SK-N-SH treated with all-trans-retinoic acid at 6 μM for 48 hours (cell line): ENCODE results near the gene GPR161.
"Not testable (repeated sequence)": the region's sequence is repeated elsewhere in the genome, so short reads cannot be mapped to it uniquely, and the experiment has no call there.

Experiments
- ATAC-seq: fragments of 200-7000 bp; cut with Tn5 transposase; 3 replicates; pipeline ENCODE4 v1.9.1; 2020; ENCODE audit warnings: mild to moderate bottlenecking, moderate library complexity
- CSDC2 ChIP-seq: fragments of 250-450 bp; sonication (Bioruptor Pico); IDR thresholded peaks from 2 replicates; pipeline ENCODE4 v1.5.0; 2020; ENCODE audit warnings: mild to moderate bottlenecking, moderate library complexity
- ISL1 ChIP-seq: fragments of 250-450 bp; sonication (Bioruptor Pico); IDR thresholded peaks from 2 replicates; pipeline ENCODE4 v2.1.2; 2022; ENCODE audit warnings: mild to moderate bottlenecking, moderate library complexity
- OSR1 ChIP-seq: fragments of 250-450 bp; sonication (Bioruptor Pico); IDR thresholded peaks from 2 replicates; pipeline ENCODE4 v1.8.0; 2022; ENCODE audit warnings: moderate library complexity, mild to moderate bottlenecking, inconsistent platforms
- PPARA ChIP-seq: fragments of 250-450 bp; sonication (Bioruptor Pico); IDR thresholded peaks from 2 replicates; pipeline ENCODE4 v1.5.0; 2020; ENCODE audit warnings: mild to moderate bottlenecking, borderline replicate concordance
- RARB ChIP-seq: fragments of 250-450 bp; sonication (Bioruptor Pico); IDR thresholded peaks from 2 replicates; pipeline ENCODE4 v1.8.0; 2021; ENCODE audit warnings: mild to moderate bottlenecking, moderate library complexity
- SNAI2 ChIP-seq: fragments of 250-450 bp; sonication (Bioruptor Pico); IDR thresholded peaks from 2 replicates; pipeline ENCODE4 v1.5.0; 2020; ENCODE audit warnings: mild to moderate bottlenecking, moderate library complexity
- TCF4 ChIP-seq: fragments of 250-450 bp; sonication (Bioruptor Pico); IDR thresholded peaks from 2 replicates; pipeline ENCODE4 v1.8.0; 2021; ENCODE audit warnings: mild to moderate bottlenecking, moderate library complexity, borderline replicate concordance
- ZC3H10 ChIP-seq: fragments of 250-450 bp; sonication (Bioruptor Pico); IDR thresholded peaks from 2 replicates; pipeline ENCODE4 v1.5.1; 2021; ENCODE audit warnings: mild to moderate bottlenecking, moderate library complexity
- ZFP3 ChIP-seq: fragments of 250-450 bp; sonication (Bioruptor Pico); IDR thresholded peaks from 2 replicates; pipeline ENCODE4 v1.5.0; 2020; ENCODE audit warnings: mild to moderate bottlenecking, moderate library complexity
- ZFP30 ChIP-seq: fragments of 450-650 bp; formaldehyde crosslinking; IDR thresholded peaks from 2 replicates; pipeline ENCODE4 v1.5.0; 2022; ENCODE audit warnings: mild to moderate bottlenecking, moderate library complexity
- ZNF565 ChIP-seq: fragments of 450-650 bp; formaldehyde crosslinking; conservative IDR thresholded peaks from 2 replicates; pipeline ENCODE4 v1.5.0; 2020; ENCODE audit warnings: low read depth, mild to moderate bottlenecking, moderate library complexity
- ZNF8 ChIP-seq: fragments of 450-650 bp; formaldehyde crosslinking; IDR thresholded peaks from 2 replicates; pipeline ENCODE4 v1.5.0; 2020; ENCODE audit warnings: mild to moderate bottlenecking, moderate library complexity
- TF ChIP-seq, protein P1 (sequence below): fragments of 250-450 bp; sonication (Bioruptor Pico); IDR thresholded peaks from 2 replicates; pipeline ENCODE4 v1.8.0; 2021; ENCODE audit warnings: low read depth, mild to moderate bottlenecking, moderate library complexity, borderline replicate concordance
- TF ChIP-seq, protein P2 (sequence below): fragments of 250-450 bp; sonication (Bioruptor Pico); IDR thresholded peaks from 2 replicates; pipeline ENCODE4 v1.5.1; 2021; ENCODE audit warnings: mild to moderate bottlenecking, moderate library complexity
- TF ChIP-seq, protein P3 (sequence below): fragments of 250-450 bp; sonication (Bioruptor Pico); IDR thresholded peaks from 2 replicates; pipeline ENCODE4 v1.5.0; 2020; ENCODE audit warnings: mild to moderate bottlenecking, moderate library complexity
- TF ChIP-seq, protein P4 (sequence below): fragments of 250-450 bp; sonication (Bioruptor Pico); IDR thresholded peaks from 2 replicates; pipeline ENCODE4 v1.8.0; 2020; ENCODE audit warnings: mild to moderate bottlenecking, moderate library complexity, borderline replicate concordance

Gene GPR161, protein sequence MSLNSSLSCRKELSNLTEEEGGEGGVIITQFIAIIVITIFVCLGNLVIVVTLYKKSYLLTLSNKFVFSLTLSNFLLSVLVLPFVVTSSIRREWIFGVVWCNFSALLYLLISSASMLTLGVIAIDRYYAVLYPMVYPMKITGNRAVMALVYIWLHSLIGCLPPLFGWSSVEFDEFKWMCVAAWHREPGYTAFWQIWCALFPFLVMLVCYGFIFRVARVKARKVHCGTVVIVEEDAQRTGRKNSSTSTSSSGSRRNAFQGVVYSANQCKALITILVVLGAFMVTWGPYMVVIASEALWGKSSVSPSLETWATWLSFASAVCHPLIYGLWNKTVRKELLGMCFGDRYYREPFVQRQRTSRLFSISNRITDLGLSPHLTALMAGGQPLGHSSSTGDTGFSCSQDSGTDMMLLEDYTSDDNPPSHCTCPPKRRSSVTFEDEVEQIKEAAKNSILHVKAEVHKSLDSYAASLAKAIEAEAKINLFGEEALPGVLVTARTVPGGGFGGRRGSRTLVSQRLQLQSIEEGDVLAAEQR

DNA sequence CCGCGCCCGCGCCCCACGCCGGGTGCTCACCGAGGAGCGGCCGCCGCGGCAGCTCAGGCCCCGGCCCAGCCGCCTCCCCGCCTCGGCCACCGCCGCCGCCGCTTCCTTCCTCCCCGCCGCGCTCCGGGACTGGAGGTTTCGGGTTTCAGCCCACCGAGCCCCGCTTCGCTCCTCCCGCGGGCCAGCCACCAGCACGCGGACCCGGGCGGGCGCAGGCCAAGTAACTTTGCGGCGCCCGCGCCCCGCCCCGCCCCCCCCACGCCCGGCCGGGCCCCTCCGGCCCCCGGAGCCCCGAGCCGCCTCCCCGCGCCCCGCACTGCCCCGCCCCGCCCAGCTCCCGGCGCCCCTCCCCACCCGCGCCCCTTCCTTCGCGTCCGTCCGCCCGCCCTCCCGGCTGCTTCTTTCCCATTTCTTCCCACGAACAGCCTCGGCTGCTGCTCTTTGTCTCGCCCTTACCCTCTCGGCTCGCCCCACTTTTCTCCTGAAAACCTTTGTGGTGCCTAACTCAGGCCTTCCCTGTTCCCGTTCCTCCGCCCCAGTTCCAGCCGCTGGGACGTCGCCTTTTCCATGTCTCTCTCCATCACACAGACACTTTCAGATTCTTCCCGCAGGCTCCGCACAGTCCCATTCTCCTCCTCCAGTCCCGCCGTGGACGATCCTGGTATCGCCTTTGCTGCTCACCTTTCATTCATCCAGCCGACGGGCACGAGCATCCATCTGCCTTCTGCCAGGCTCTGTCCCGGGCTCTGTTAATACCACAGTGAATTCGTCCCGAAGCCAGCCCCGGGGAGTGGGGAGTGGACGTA, at the start of gene GPR161:
Gene GPR161, minus strand, starts transcription at position 222 of the 806 bp plus-strand sequence. CDS start 32,080 bp downstream, outside the sequence.
- TF ChIP-seq, protein P1, sequence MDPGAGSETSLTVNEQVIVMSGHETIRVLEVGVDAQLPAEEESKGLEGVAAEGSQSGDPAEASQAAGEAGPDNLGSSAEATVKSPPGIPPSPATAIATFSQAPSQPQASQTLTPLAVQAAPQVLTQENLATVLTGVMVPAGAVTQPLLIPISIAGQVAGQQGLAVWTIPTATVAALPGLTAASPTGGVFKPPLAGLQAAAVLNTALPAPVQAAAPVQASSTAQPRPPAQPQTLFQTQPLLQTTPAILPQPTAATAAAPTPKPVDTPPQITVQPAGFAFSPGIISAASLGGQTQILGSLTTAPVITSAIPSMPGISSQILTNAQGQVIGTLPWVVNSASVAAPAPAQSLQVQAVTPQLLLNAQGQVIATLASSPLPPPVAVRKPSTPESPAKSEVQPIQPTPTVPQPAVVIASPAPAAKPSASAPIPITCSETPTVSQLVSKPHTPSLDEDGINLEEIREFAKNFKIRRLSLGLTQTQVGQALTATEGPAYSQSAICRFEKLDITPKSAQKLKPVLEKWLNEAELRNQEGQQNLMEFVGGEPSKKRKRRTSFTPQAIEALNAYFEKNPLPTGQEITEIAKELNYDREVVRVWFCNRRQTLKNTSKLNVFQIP (CRISPR knock-in tag) = no peak
- TF ChIP-seq ZNF8 (CRISPR knock-in tag) (peak; percentile 95), PPARA (CRISPR knock-in tag) (no peak)
- TF ChIP-seq, protein P2, sequence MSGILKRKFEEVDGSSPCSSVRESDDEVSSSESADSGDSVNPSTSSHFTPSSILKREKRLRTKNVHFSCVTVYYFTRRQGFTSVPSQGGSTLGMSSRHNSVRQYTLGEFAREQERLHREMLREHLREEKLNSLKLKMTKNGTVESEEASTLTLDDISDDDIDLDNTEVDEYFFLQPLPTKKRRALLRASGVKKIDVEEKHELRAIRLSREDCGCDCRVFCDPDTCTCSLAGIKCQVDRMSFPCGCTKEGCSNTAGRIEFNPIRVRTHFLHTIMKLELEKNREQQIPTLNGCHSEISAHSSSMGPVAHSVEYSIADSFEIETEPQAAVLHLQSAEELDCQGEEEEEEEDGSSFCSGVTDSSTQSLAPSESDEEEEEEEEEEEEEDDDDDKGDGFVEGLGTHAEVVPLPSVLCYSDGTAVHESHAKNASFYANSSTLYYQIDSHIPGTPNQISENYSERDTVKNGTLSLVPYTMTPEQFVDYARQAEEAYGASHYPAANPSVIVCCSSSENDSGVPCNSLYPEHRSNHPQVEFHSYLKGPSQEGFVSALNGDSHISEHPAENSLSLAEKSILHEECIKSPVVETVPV (CRISPR knock-in tag) = no peak
- TF ChIP-seq, protein P3, sequence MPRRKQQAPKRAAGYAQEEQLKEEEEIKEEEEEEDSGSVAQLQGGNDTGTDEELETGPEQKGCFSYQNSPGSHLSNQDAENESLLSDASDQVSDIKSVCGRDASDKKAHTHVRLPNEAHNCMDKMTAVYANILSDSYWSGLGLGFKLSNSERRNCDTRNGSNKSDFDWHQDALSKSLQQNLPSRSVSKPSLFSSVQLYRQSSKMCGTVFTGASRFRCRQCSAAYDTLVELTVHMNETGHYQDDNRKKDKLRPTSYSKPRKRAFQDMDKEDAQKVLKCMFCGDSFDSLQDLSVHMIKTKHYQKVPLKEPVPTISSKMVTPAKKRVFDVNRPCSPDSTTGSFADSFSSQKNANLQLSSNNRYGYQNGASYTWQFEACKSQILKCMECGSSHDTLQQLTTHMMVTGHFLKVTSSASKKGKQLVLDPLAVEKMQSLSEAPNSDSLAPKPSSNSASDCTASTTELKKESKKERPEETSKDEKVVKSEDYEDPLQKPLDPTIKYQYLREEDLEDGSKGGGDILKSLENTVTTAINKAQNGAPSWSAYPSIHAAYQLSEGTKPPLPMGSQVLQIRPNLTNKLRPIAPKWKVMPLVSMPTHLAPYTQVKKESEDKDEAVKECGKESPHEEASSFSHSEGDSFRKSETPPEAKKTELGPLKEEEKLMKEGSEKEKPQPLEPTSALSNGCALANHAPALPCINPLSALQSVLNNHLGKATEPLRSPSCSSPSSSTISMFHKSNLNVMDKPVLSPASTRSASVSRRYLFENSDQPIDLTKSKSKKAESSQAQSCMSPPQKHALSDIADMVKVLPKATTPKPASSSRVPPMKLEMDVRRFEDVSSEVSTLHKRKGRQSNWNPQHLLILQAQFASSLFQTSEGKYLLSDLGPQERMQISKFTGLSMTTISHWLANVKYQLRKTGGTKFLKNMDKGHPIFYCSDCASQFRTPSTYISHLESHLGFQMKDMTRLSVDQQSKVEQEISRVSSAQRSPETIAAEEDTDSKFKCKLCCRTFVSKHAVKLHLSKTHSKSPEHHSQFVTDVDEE (CRISPR knock-in tag) = no peak
- peak; percentile 72 for ATAC-seq

DNA sequence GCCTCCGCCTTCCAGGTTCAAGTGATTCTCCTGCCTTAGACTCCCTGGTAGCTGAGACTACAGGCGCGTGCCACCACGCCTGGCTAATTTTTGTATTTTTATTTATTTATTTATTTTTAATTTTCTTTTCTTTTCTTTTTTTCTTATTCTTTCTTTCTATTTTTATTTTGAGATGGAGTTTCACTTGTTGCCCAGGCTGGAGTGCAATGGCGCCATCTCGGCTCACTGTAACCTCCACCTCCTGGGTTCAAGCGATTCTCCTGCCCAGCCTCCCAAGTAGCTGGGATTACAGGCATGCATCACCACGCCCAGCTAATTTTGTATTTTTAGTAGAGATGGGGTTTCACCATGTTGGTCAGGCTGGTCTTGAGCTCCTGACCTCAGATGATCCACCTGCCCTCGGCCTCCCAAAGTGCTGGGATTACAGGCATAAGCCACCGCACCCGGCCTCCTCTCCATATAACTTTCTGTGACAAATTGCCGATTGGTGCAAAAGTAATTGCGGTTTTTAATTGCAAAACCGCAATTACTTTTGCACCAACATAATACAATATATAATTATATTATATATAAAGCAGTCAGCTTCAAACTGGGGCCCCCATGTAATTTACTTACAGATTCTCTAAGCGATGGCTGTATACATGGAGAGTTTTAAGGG, 44.5 kb upstream of the GPR161 start:
- not testable (repeated sequence) for ATAC-seq

DNA sequence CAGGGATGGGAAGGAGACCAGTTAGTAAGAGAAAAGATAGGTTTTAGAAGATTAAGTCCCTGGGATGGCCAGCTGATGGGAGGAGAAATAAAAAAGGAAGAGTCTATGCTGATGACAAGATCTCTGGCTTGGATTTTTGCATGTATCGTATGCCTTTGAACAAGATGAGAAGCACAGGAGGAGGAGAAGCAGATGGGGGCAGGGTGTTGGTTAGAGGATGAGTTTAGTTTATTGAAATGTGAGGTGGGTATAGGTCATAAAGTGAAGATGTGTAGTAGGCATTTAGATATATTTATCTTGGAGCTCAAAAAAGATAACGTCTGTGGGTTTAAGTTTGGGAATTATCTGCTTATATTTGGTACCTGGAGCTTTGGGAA, 43.4 kb upstream of the GPR161 start:
- TF ChIP-seq ZFP30 = no peak
- no peak for TF ChIP-seq TCF4
- TF ChIP-seq ZFP3 = no peak
- TF ChIP-seq, protein P4, sequence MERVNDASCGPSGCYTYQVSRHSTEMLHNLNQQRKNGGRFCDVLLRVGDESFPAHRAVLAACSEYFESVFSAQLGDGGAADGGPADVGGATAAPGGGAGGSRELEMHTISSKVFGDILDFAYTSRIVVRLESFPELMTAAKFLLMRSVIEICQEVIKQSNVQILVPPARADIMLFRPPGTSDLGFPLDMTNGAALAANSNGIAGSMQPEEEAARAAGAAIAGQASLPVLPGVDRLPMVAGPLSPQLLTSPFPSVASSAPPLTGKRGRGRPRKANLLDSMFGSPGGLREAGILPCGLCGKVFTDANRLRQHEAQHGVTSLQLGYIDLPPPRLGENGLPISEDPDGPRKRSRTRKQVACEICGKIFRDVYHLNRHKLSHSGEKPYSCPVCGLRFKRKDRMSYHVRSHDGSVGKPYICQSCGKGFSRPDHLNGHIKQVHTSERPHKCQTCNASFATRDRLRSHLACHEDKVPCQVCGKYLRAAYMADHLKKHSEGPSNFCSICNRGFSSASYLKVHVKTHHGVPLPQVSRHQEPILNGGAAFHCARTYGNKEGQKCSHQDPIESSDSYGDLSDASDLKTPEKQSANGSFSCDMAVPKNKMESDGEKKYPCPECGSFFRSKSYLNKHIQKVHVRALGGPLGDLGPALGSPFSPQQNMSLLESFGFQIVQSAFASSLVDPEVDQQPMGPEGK (CRISPR knock-in tag) = no peak
- TF ChIP-seq, protein P1 (CRISPR knock-in tag) = no peak
- TF ChIP-seq CSDC2 (CRISPR knock-in tag) = no peak
- no peak for TF ChIP-seq ZNF565 (CRISPR knock-in tag)
- peak; percentile 0; the same call in 2 of the 3 replicates for ATAC-seq

DNA sequence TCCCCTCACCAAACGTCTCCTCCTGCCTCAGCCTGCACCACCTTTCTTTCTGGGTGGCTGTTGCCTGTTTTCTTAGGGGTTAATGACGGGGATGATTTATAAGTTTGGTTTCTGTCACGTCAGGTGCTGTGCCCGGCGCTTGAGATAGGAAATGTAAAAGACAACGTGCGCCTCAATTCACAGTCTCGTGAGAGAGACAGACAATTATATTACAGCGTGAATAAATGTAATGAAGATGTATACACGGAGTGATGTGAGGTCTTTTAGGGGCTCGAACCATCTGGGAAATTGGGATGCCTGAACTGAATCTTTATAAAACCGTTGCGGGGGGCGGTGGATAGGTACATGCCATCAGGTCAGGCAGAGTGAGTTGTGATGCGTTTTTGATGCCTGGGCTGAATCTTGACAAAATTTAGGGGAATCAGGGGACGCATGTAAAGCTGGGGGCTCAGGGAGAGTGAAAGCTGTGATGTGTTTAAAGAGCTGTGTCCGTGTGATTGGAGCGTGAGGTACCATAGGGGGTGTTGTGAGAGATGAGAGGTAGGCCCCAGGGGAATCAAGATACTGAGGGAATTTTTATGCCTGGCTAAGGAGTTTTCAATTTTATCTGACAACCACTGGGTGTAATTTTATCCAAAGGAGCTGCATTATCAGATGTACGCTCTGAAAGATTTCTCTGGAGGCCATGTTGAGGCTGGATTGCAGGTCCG, 42.9 kb upstream of the GPR161 start:
- peak; percentile 40 for ATAC-seq

More for the DNA sequence above, 42.9 kb upstream of the GPR161 start:
- TF ChIP-seq SNAI2 (CRISPR knock-in tag) = no peak
- TF ChIP-seq, protein P4 (CRISPR knock-in tag) = no peak
- no peak for TF ChIP-seq ISL1 (CRISPR knock-in tag)
- no peak for TF ChIP-seq RARB (CRISPR knock-in tag)
- no peak for TF ChIP-seq PPARA (CRISPR knock-in tag)
- TF ChIP-seq OSR1 = no peak
- no peak for TF ChIP-seq ZC3H10
- TF ChIP-seq, protein P2 (CRISPR knock-in tag) = no peak
